ENCODE results near the gene COL13A1. TPM values are rescaled to one million over a fixed set of nuclear protein-coding genes. Genes with fewer than 3 reads are reported as not detected.

Gene COL13A1
- total RNA-seq, 1 donor from 2014 or later, result 25.6 TPM

GRCh38 chr10:69928339-69928738, 126.6 kb downstream of the COL13A1 start:
- no peak for TF ChIP-seq CTCF (IDR thresholded peaks at IDR 0.05)
- Mint-ChIP-seq H3K4me1 (ENCODE audit: low read depth) (no peaks in the 10 kb centered on the region), H3K4me3 (ENCODE audit: unreplicated experiment) (no peak overlapping the region), H3K36me3 (ENCODE audit: low read depth) (peaks cover 17% of the 10 kb centered on the region), H3K27me3 (ENCODE audit: low read depth) (no peaks in the 10 kb centered on the region), H3K27ac (ENCODE audit: unreplicated experiment) (no peak overlapping the region), H3K9me3 (ENCODE audit: low read depth) (peaks cover 4% of the 10 kb centered on the region)
- DNase-seq (ENCODE audit: low spot score), result no peak

- no peak for DNase-seq (ENCODE audit: low spot score)
- Mint-ChIP-seq H3K27me3 (ENCODE audit: low read depth) (no peaks in the 10 kb centered on the region), H3K36me3 (ENCODE audit: low read depth) (peaks cover 17% of the 10 kb centered on the region), H3K27ac (ENCODE audit: unreplicated experiment) (no peak overlapping the region), H3K4me3 (ENCODE audit: unreplicated experiment) (no peak overlapping the region), H3K9me3 (ENCODE audit: low read depth) (peaks cover 4% of the 10 kb centered on the region), H3K4me1 (ENCODE audit: low read depth) (no peaks in the 10 kb centered on the region)
- no peak for TF ChIP-seq CTCF (IDR thresholded peaks at IDR 0.05)
Observed at GRCh38 chr10:69929575-69929974, 127.9 kb downstream of the COL13A1 start.

- Mint-ChIP-seq H3K4me3 (ENCODE audit: unreplicated experiment) (no peak overlapping the region), H3K4me1 (ENCODE audit: low read depth) (no peaks in the 10 kb centered on the region), H3K27me3 (ENCODE audit: low read depth) (no peaks in the 10 kb centered on the region), H3K27ac (ENCODE audit: unreplicated experiment) (no peak overlapping the region), H3K9me3 (ENCODE audit: low read depth) (no peaks in the 10 kb centered on the region), H3K36me3 (ENCODE audit: low read depth) (peaks cover 11% of the 10 kb centered on the region)
- DNase-seq (ENCODE audit: low spot score), result no peak
- TF ChIP-seq CTCF (IDR thresholded peaks at IDR 0.05), result peak; percentile 24
Observed at GRCh38 chr10:69934768-69935167, 133.1 kb downstream of the COL13A1 start.

GRCh38 chr10:69936091-69936490, 134.4 kb downstream of the COL13A1 start:
- H3K4me3 Mint-ChIP-seq (ENCODE audit: unreplicated experiment), result no peak overlapping the region
- peak; percentile 38 for TF ChIP-seq CTCF (IDR thresholded peaks at IDR 0.05)
- DNase-seq (ENCODE audit: low spot score), result no peak
- H3K27ac Mint-ChIP-seq (ENCODE audit: unreplicated experiment), result no peak overlapping the region
- no peaks in the 10 kb centered on the region for H3K4me1 Mint-ChIP-seq (ENCODE audit: low read depth)
- no peaks in the 10 kb centered on the region for H3K27me3 Mint-ChIP-seq (ENCODE audit: low read depth)
- peaks cover 14% of the 10 kb centered on the region for H3K36me3 Mint-ChIP-seq (ENCODE audit: low read depth)
- no peaks in the 10 kb centered on the region for H3K9me3 Mint-ChIP-seq (ENCODE audit: low read depth)

GRCh38 chr10:69938541-69938991, 136.9 kb downstream of the COL13A1 start:
- no peak overlapping the region for H3K4me3 Mint-ChIP-seq (ENCODE audit: unreplicated experiment)
- H3K27me3 Mint-ChIP-seq (ENCODE audit: low read depth), result no peaks in the 10 kb centered on the region
- H3K27ac Mint-ChIP-seq (ENCODE audit: unreplicated experiment), result no peak overlapping the region
- TF ChIP-seq CTCF (IDR thresholded peaks at IDR 0.05), result no peak
- H3K9me3 Mint-ChIP-seq (ENCODE audit: low read depth), result no peaks in the 10 kb centered on the region
- peaks cover 11% of the 10 kb centered on the region for H3K36me3 Mint-ChIP-seq (ENCODE audit: low read depth)
- DNase-seq (ENCODE audit: low spot score), result no peak
- H3K4me1 Mint-ChIP-seq (ENCODE audit: low read depth), result no peaks in the 10 kb centered on the region

Measured in chondrocyte (in vitro differentiated cells).